Measurements from ENCODE around the gene AHR.
"Not testable (repeated sequence)": the region's sequence is repeated elsewhere in the genome, so short reads cannot be mapped to it uniquely, and the experiment has no call there.

AHR gene

GRCh38 chr7:17382408-17383354, 84.2 kb downstream of the AHR start:
- not testable (repeated sequence) for DNase-seq

GRCh38 chr7:17384400-17384799, 85.9 kb downstream of the AHR start:
- no peak for DNase-seq

DNA sequence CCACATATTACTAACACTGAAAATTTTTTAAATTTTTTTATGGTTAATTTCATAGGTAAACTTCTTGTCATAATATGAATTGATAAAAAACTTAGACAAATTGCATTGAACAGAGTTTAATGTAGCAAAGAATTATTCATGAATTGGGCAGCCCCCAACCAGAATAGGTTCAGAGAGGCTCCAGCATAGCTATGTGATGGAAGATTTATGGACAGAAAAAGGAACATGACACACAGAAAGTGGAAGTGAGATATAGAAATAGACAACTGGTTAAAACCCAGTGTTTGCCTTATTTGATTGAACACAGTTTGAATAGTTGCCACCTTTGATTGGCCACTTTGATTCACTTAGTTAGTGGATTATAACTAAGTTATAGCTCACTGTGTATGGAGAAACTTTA, 87.2 kb downstream of the AHR start:
- no peak for DNase-seq

DNA sequence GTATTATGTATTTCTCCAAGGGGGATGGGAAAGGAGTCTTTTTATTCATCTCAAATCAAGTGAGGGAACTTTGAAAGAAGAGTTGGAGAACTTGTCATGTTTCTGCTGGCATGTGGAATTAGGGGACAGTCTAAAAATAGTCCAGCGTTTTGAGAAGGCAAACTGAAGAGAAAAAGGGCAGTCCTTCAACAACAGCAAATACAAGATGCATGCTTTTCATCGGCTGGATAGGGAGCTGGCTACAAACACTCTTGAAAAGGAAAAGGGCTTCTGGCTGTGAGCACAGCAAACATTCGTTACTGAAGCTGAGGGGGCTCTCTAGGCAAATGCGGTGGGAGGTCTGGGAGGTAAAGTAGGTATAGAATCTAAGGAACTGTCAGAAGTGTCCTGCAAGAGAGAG, 91.9 kb downstream of the AHR start:
- no peak for DNase-seq

GRCh38 chr7:17391366-17391765, 92.9 kb downstream of the AHR start:
- no peak for DNase-seq

- DNase-seq = no peak
Measured at GRCh38 chr7:17392846-17393245, 94.4 kb downstream of the AHR start.

DNA sequence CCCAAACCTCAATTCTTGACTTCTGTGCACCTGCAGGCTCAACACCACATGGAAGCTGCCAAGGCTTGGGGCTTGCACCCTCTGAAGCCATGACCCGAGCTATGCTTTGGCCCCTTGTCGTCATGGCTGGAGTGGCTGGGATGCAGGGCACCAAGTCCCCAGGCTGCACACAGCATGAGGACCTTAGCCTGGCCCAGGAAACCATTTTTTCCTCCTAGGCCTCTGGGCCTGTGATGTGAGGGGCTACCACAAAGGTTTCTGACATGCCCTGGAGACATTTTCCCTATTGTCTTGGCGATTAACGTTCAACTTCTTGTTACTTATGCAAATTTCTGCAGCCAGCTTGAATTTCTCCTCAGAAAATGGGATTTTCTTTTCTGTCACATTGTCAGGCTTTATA, 96.1 kb downstream of the AHR start:
- not testable (repeated sequence) for DNase-seq
